HG03520 (cell line): ENCODE measurements around the gene DCUN1D2.
"Not testable (repeated sequence)": the region's sequence is repeated elsewhere in the genome, so short reads cannot be mapped to it uniquely, and the experiment has no call there.

ENCODE experiments used
- ATAC-seq: cut with Tn5 transposase; IDR thresholded peaks from one replicate; pipeline ENCODE4 v1.9.1; 2021; ENCODE audit warnings: mild to moderate bottlenecking, moderate library complexity; ENCODE audit not compliant: unreplicated experiment

The DCUN1D2 gene

GRCh38 chr13:113491982-113492381 is 1.5 kb upstream of the DCUN1D2 start:
- ATAC-seq = no peak

GRCh38 chr13:113491418-113491883 is 940 bp upstream of the DCUN1D2 start:
- ATAC-seq = no peak

- peak; percentile 9 for ATAC-seq
Observed at GRCh38 chr13:113489549-113490495, 689 bp downstream of the DCUN1D2 start.

GRCh38 chr13:113489171-113489548 is 1.4 kb downstream of the DCUN1D2 start:
- ATAC-seq = no peak

GRCh38 chr13:113488283-113488682 is 2.2 kb downstream of the DCUN1D2 start:
- no peak for ATAC-seq

- ATAC-seq = no peak
Observed at GRCh38 chr13:113486698-113487097, 3.8 kb downstream of the DCUN1D2 start.

- ATAC-seq = no peak
Observed at GRCh38 chr13:113485545-113485944, 5.0 kb downstream of the DCUN1D2 start.

GRCh38 chr13:113483504-113484293 is 6.8 kb downstream of the DCUN1D2 start:
- no peak for ATAC-seq

- no peak for ATAC-seq
Observed at GRCh38 chr13:113483081-113483480, 7.4 kb downstream of the DCUN1D2 start.

GRCh38 chr13:113479179-113479578 is 11.3 kb downstream of the DCUN1D2 start:
- no peak for ATAC-seq

GRCh38 chr13:113477724-113478123 is 12.8 kb downstream of the DCUN1D2 start:
- no peak for ATAC-seq

- ATAC-seq = no peak
Observed at GRCh38 chr13:113476811-113477210, 13.7 kb downstream of the DCUN1D2 start.

- no peak for ATAC-seq
Observed at GRCh38 chr13:113475911-113476310, 14.6 kb downstream of the DCUN1D2 start.

- no peak for ATAC-seq
Observed at GRCh38 chr13:113475280-113475679, 15.2 kb downstream of the DCUN1D2 start.

- no peak for ATAC-seq
Observed at GRCh38 chr13:113474179-113474578, 16.3 kb downstream of the DCUN1D2 start.

GRCh38 chr13:113472355-113473025 is 18.0 kb downstream of the DCUN1D2 start:
- no peak for ATAC-seq

- no peak for ATAC-seq
Observed at GRCh38 chr13:113471844-113472243, 18.7 kb downstream of the DCUN1D2 start.

GRCh38 chr13:113470635-113471163 is 19.8 kb downstream of the DCUN1D2 start:
- not testable (repeated sequence) for ATAC-seq

- no peak for ATAC-seq
Observed at GRCh38 chr13:113470073-113470472, 20.4 kb downstream of the DCUN1D2 start.

GRCh38 chr13:113469582-113469981 is 20.9 kb downstream of the DCUN1D2 start:
- ATAC-seq = no peak
